HepG2 (cell line): ENCODE measurements around the gene CTAG1B. TPM values are rescaled to one million over a fixed set of nuclear protein-coding genes. Genes with fewer than 3 reads are reported as not detected.

Experiments used
- ATAC-seq: fragments of 200-7000 bp; cut with Tn5 transposase; 3 replicates; pipeline ENCODE4 v1.9.1; 2020; ENCODE audit warnings: mild to moderate bottlenecking, moderate library complexity
- BruUV-seq: library from RNA; stranded (reverse); fragments of 400-500 nt; replicated peaks from 2 replicates; lab custom pipeline; 2021; lab: Mats Ljungman, UMichigan
- CTCF ChIA-PET: fragments of 300-600 bp; formaldehyde crosslinking; extraction: SDS; loops from one replicate; lab custom pipeline; 2021; ENCODE audit warnings: low total read pairs, inconsistent platforms, low intra/inter-chr PET ratio; lab: Yijun Ruan, JAX
- POLR2A ChIA-PET: fragments of 350-600 bp; sonication (Branson Sonifier 250); formaldehyde crosslinking; loops from one replicate; lab custom pipeline; 2020; ENCODE audit warnings: antibody characterized with exemption, inconsistent platforms; lab: Yijun Ruan, JAX
- DNase-seq: peaks from one replicate; pipeline ENCODE4 v3.0.0-alpha.2; 2015; ENCODE audit warnings: low spot score
- FAIRE-seq: peaks from 3 replicates; lab custom pipeline; 2011; peaks lifted over from hg19 to GRCh38; lab: Jason Lieb, UNC
- H2AFZ ChIP-seq: one replicate; pipeline ENCODE4 v1.6.1; 2011; ENCODE audit warnings: low read length, inconsistent platforms
- H3K27ac ChIP-seq: fragments of 300-600 bp; 3 replicates; pipeline ENCODE4 v1.8.0; 2011; ENCODE audit warnings: mixed run types, mild to moderate bottlenecking, mixed read lengths, low read length, inconsistent platforms; ENCODE audit not compliant: insufficient read depth; ENCODE audit errors: extremely low read length
- H3K27me3 ChIP-seq, 2 experiments: fragments of 200-600 bp in 1 of 2; 2 replicates in 1 of 2; 3 replicates in 1 of 2; pipeline versions ENCODE4 v1.6.0 to v1.8.0; 2011; ENCODE audit warnings: low read length in 2 of 2, mild to moderate bottlenecking in 2 of 2, moderate library complexity in 2 of 2, inconsistent platforms in 1 of 2; ENCODE audit not compliant: insufficient read depth in 2 of 2, control insufficient read depth in 1 of 2
- H3K36me3 ChIP-seq, 2 experiments: fragments of 200-600 bp in 1 of 2; replicated peaks in 1 of 2; 2 replicates in 1 of 2; 3 replicates in 1 of 2; pipeline versions ENCODE4 v1.5.1 to v1.8.0; 2011; ENCODE audit warnings: low read length in 2 of 2, inconsistent platforms in 1 of 2; ENCODE audit not compliant: insufficient read depth in 2 of 2, control insufficient read depth in 1 of 2
- H3K4me1 ChIP-seq: 2 replicates; pipeline ENCODE4 v1.5.1; 2012; ENCODE audit warnings: low read length, inconsistent platforms; ENCODE audit not compliant: insufficient read depth
- H3K4me2 ChIP-seq: 2 replicates; pipeline ENCODE4 v1.6.0; 2011; ENCODE audit warnings: low read depth, low read length, inconsistent platforms
- H3K4me3 ChIP-seq, 3 experiments: fragments of 200-600 bp in 1 of 3; sonication (generic), shearing (Covaris generic) in 1 of 3; replicated peaks in 1 of 3; 2 replicates each; pipeline ENCODE4 v1.5.1; 2011 to 2016; ENCODE audit warnings: low read length in 3 of 3, inconsistent platforms in 2 of 3, low read depth in 2 of 3, mild to moderate bottlenecking in 2 of 3, control low read depth in 1 of 3, mixed read lengths in 1 of 3; ENCODE audit not compliant: insufficient read depth in 1 of 3
- H3K79me2 ChIP-seq: one replicate; pipeline ENCODE4 v1.6.1; 2011; ENCODE audit warnings: low read length, inconsistent platforms; ENCODE audit not compliant: insufficient read depth
- H3K9ac ChIP-seq: 2 replicates; pipeline ENCODE4 v1.6.0; 2011; ENCODE audit warnings: mild to moderate bottlenecking, low read depth, low read length, inconsistent platforms; ENCODE audit not compliant: insufficient read depth
- H3K9me3 ChIP-seq: 2 replicates; pipeline ENCODE4 v1.5.1; 2012; ENCODE audit warnings: mild to moderate bottlenecking, low read length
- H4K20me1 ChIP-seq: 2 replicates; pipeline ENCODE4 v1.6.0; 2011; ENCODE audit warnings: inconsistent platforms, mild to moderate bottlenecking, low read length, moderate library complexity; ENCODE audit not compliant: insufficient read depth
- BCL6 ChIP-seq: IDR thresholded peaks from 2 replicates; pipeline ENCODE4 v1.6.1; 2016; ENCODE audit warnings: missing genetic modification reagents, missing compliant biosample characterization
- CBX2 ChIP-seq, 2 experiments: fragments of 200-600 bp in 1 of 2; sonication (generic); formaldehyde crosslinking in 1 of 2; IDR thresholded peaks; 2 replicates each; pipeline versions ENCODE4 v1.7.0 to v1.8.1; 2018 to 2022; ENCODE audit warnings: low read depth in 2 of 2, low read length in 1 of 2, mild to moderate bottlenecking in 1 of 2, missing genetic modification reagents in 1 of 2
- ESRRA ChIP-seq: sonication (generic); formaldehyde crosslinking; IDR thresholded peaks from 2 replicates; pipeline ENCODE4 v1.5.1; 2020; ENCODE audit warnings: mild to moderate bottlenecking, low read depth, missing genetic modification reagents
- ETV6 ChIP-seq: sonication (generic); formaldehyde crosslinking; conservative IDR thresholded peaks from 2 replicates; pipeline ENCODE4 v1.4.0; 2020; ENCODE audit warnings: missing genetic modification reagents
- HDAC1 ChIP-seq: sonication (generic); formaldehyde crosslinking; IDR thresholded peaks from 2 replicates; pipeline ENCODE4 v1.5.1; 2020; ENCODE audit warnings: mild to moderate bottlenecking, missing genetic modification reagents
- HMGA1 ChIP-seq: sonication (generic); formaldehyde crosslinking; conservative IDR thresholded peaks from 2 replicates; pipeline ENCODE4 v1.4.0; 2020; ENCODE audit warnings: missing genetic modification reagents
- KDM5A ChIP-seq: fragments of 200-600 bp; sonication (generic); IDR thresholded peaks from 2 replicates; pipeline ENCODE4 v1.7.0; 2018; ENCODE audit warnings: antibody characterized with exemption, mild to moderate bottlenecking, low read length, borderline replicate concordance
- NFE2L2 ChIP-seq: fragments of 150-350 bp; IDR thresholded peaks from 2 replicates; pipeline ENCODE4 v1.6.1; 2014; ENCODE audit warnings: low read length
- PTBP1 ChIP-seq: fragments of 200-400 bp; formaldehyde crosslinking; IDR thresholded peaks from 2 replicates; pipeline ENCODE4 v1.6.1; 2018; ENCODE audit warnings: low read length, low read depth; ENCODE audit not compliant: poor library complexity, severe bottlenecking
- SRSF9 ChIP-seq: fragments of 200-400 bp; formaldehyde crosslinking; IDR thresholded peaks from 2 replicates; pipeline ENCODE4 v1.6.1; 2018; ENCODE audit warnings: borderline replicate concordance, mild to moderate bottlenecking, low read depth, low read length; ENCODE audit not compliant: insufficient read depth, poor library complexity, severe bottlenecking
- TAF15 ChIP-seq: fragments of 200-400 bp; formaldehyde crosslinking; IDR thresholded peaks from one replicate; pipeline ENCODE4 v1.6.1; 2018; ENCODE audit warnings: mild to moderate bottlenecking, low read depth, low read length; ENCODE audit not compliant: poor library complexity, severe bottlenecking
- ZBTB4 ChIP-seq: sonication (generic); formaldehyde crosslinking; IDR thresholded peaks from 2 replicates; pipeline ENCODE4 v1.4.0; 2020; ENCODE audit warnings: missing genetic modification reagents, mild to moderate bottlenecking, borderline replicate concordance
- ZNF317 ChIP-seq: sonication (generic); formaldehyde crosslinking; IDR thresholded peaks from 2 replicates; pipeline ENCODE4 v1.5.0; 2020; ENCODE audit warnings: mild to moderate bottlenecking, missing genetic modification reagents
- ZNF331 ChIP-seq: sonication (generic); formaldehyde crosslinking; IDR thresholded peaks from 2 replicates; pipeline ENCODE4 v1.4.0; 2020; ENCODE audit warnings: missing genetic modification reagents
- ZNF383 ChIP-seq: sonication (generic); formaldehyde crosslinking; IDR thresholded peaks from 2 replicates; pipeline ENCODE4 v1.4.0; 2020; ENCODE audit warnings: missing genetic modification reagents, mild to moderate bottlenecking, borderline replicate concordance
- ZNF776 ChIP-seq: sonication (generic); formaldehyde crosslinking; IDR thresholded peaks from 2 replicates; pipeline ENCODE4 v1.4.0; 2020; ENCODE audit warnings: mild to moderate bottlenecking, missing genetic modification reagents
- ZZZ3 ChIP-seq: sonication (generic); formaldehyde crosslinking; IDR thresholded peaks from 2 replicates; pipeline ENCODE4 v1.4.0; 2020; ENCODE audit warnings: missing genetic modification reagents, mild to moderate bottlenecking, borderline replicate concordance
- WGBS: methylation state at CpG from one replicate; pipeline ENCODE4 v1.1.6; 2017; ENCODE audit warnings: low lambda C conversion rate; 5-methylcytosine and 5-hydroxymethylcytosine counted together
- in situ Hi-C: cut with HindIII; loops from 2 replicates; pipeline ENCODE4 v1.10.0; 2017; ENCODE audit warnings: low pct_unique_long_range_greater_than_20kb; ENCODE audit not compliant: extremely low pct_ligation_motif_present
- intact Hi-C: fragments of 100-400 bp; cut with micrococcal nuclease; formaldehyde crosslinking; loops from one replicate; pipeline ENCODE4 v1.10.0; 2022; ENCODE audit not compliant: unreplicated experiment
- polyA plus RNA-seq, 8 experiments: library from polyadenylated mRNA; depleted of rRNA in 3 of 8; stranded (reverse) in 7 of 8; unstranded in 1 of 8; fragments of >200 nt; fragmentation: Illumina TruSeq in 4 of 8; extraction: Trizol in 4 of 8; gene quantifications; 2 replicates each; pipeline versions ENCODE4 v1.2.1 to v1.2.3, GENCODE V29; 2011 to 2016; ENCODE audit warnings: low read depth in 4 of 8, missing spikeins in 1 of 8, mixed read lengths in 1 of 8; ENCODE audit not compliant: insufficient read depth in 1 of 8
- total RNA-seq, 5 experiments: library from RNA; depleted of rRNA; stranded (reverse); fragments of >200 nt; fragmentation: Illumina TruSeq; extraction: Trizol; gene quantifications; 2 replicates each; pipeline ENCODE4 v1.2.3, GENCODE V29; 2016; ENCODE audit warnings: low read depth in 1 of 5
- TF ChIP-seq, protein P1 (sequence below): fragments of 450-650 bp; IDR thresholded peaks from 2 replicates; pipeline ENCODE4 v1.6.1; 2017

CTAG1B gene
- total and polyA plus RNA-seq, 2 of the 13 experiments (the other 11 are each of a cell fraction or from before 2014, with no cell fraction given) = not detected

- TF ChIP-seq KDM5A (no peak), ETV6 (CRISPR knock-in tag) (no peak), ZNF331 (no peak), ZNF383 (CRISPR knock-in tag) (no peak), TAF15 (no peak), CBX2 (IDR thresholded peaks at IDR 0.05; ENCODE audit: low read depth, low read length) (no peak), CBX2 (CRISPR knock-in tag; IDR thresholded peaks at IDR 0.05; ENCODE audit: low read depth) (no peak), BCL6 (CRISPR knock-in tag) (no peak), ZNF776 (CRISPR knock-in tag) (no peak), ZZZ3 (no peak), ZNF317 (no peak), HDAC1 (CRISPR knock-in tag) (no peak), PTBP1 (no peak), SRSF9 (no peak), ZBTB4 (CRISPR knock-in tag) (no peak), ESRRA (no peak), HMGA1 (CRISPR knock-in tag) (no peak), NFE2L2 (no peak)
- TF ChIP-seq, protein P1, sequence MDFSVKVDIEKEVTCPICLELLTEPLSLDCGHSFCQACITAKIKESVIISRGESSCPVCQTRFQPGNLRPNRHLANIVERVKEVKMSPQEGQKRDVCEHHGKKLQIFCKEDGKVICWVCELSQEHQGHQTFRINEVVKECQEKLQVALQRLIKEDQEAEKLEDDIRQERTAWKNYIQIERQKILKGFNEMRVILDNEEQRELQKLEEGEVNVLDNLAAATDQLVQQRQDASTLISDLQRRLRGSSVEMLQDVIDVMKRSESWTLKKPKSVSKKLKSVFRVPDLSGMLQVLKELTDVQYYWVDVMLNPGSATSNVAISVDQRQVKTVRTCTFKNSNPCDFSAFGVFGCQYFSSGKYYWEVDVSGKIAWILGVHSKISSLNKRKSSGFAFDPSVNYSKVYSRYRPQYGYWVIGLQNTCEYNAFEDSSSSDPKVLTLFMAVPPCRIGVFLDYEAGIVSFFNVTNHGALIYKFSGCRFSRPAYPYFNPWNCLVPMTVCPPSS = no peak
- WGBS = 73% methylated on average over 9 of the region's 14 CpGs
- Histone ChIP-seq H3K36me3 (no peaks in the 10 kb centered on the region), H3K4me1 (no peaks in the 10 kb centered on the region), H3K4me2 (no peak overlapping the region), H3K9me3 (no peaks in the 10 kb centered on the region), H3K4me3 (no peak overlapping the region), H3K79me2 (no peaks in the 10 kb centered on the region), H3K9ac (no peak overlapping the region), H3K27ac (no peak overlapping the region), H3K27me3 (no peaks in the 10 kb centered on the region), H2AFZ (no peak overlapping the region), H4K20me1 (no peaks in the 10 kb centered on the region)
- FAIRE-seq (no peak), ATAC-seq (no peak), DNase-seq (no peak)
- ChIA-PET POLR2A (no interaction called here), CTCF (no interaction called here)
- intact Hi-C loops (no loop called here), in situ Hi-C loops (loop anchor here (25.0 kb wide), 1 partner anchor 238 kb away; the partner anchor contains the start of gene SMIM9)
- BruUV-seq = no TSS peak
Measured at GRCh38 chrX:154599531-154599930, 19.6 kb downstream of the CTAG1B start.
